GM12892 (cell line): ENCODE measurements around the gene KIF26A.

ENCODE experiments used
- POLR2A ChIP-seq: IDR thresholded peaks from 2 replicates; pipeline ENCODE4 v1.6.1; 2011; ENCODE audit warnings: low read depth, low read length, control low read depth
- POLR2AphosphoS5 ChIP-seq: IDR thresholded peaks from 2 replicates; pipeline ENCODE4 v1.6.1; 2011; ENCODE audit warnings: low read depth, low read length, control low read depth
- TAF1 ChIP-seq: IDR thresholded peaks from 2 replicates; pipeline ENCODE4 v1.6.1; 2011; ENCODE audit warnings: low read depth, mild to moderate bottlenecking, control low read depth, low read length, borderline replicate concordance

- TF ChIP-seq TAF1 (no peak), POLR2A (no peak), POLR2AphosphoS5 (no peak)
Observed at GRCh38 chr14:104139460-104140212, 1.2 kb downstream of the KIF26A start.
